Ammon's horn (tissue), 1 donor: ENCODE results near the gene PHKG2.

Experiments used
- DNase-seq: peaks from one replicate; pipeline ENCODE4 v3.0.0-alpha.2; 2016; ENCODE audit warnings: low spot score

The PHKG2 gene

DNA sequence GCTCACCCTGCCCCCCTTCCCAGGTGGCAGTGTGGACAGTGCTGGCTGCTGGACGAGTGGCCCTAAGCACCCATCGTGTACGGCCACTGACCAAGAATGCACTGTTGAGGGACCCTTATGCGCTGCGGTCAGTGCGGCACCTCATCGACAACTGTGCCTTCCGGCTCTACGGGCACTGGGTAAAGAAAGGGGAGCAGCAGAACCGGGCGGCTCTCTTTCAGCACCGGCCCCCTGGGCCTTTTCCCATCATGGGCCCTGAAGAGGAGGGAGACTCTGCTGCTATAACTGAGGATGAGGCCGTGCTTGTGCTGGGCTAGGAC, 8.5 kb downstream of the PHKG2 start:
- DNase-seq = no peak

DNA sequence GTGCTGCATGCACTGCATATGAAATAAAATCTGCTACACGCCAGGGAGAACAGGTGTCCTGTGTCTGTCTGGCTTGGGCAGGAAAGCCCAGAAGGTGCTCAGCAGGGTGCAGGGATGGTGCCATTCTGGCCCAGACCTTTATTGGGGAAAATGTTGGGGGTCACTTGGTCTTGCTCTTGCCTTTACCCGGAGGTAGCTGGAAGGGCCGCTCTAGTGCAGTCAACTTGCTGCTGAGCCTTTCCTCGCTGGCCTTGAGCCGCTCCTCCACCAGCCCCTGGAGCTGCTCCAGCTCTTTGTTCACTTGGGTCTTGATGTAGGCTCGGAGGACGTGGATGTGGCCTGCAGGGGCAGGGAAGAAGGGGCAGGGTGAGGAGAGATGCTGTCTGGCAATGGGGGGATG, 9.1 kb downstream of the PHKG2 start:
- no peak for DNase-seq

DNA sequence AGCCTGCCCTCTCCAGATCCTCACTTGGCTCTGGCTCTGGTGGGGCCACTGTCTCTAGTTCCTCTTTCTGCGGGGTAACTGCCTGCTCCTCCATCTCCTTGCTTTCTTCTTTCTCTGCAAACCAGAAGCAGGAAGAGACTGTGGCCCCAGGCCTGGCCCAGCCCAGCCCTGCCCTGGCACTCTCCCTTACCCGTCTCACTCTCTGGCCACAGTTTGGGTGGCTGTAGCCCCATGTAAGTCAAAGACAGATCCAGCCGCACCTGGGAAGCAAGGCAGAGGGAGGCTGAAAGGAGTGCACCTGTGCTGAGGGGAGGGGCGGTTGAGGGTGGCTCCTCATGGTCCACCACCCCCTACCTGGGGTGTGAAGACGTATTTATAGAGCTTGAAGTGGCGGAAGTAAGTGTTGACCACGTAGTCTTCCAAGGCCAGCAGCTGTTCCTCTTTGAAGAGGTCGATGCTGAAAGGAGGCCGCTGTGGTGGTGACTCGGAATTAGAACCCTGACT, 10.8 kb downstream of the PHKG2 start:
- DNase-seq = peak; percentile 59

DNA sequence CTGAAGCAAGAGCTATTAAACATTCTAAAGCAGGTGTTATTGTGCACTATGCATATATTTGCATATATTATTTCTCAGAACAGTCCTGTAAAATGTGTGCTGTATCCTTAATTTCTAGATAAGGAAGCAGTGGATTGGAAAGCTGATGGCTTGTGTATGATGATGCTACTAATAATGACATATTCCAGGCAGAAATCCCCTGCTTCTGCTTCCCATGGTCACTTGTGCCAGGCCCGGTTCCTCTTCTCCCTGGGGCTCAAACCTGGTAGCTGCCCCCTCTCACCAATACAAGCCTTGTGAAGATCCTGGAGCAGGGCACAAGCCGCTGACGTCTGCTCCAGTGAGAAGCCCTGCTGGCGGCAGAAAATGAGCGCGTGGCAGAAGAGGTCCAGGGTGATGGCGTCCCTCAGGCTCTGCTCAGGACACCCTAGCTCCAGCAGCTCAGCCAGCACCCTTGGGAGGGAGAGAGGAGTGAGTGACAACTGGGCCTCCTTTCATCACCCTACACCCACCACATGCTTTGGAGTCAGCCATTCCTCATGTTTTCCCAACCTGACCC, 11.9 kb downstream of the PHKG2 start:
- no peak for DNase-seq

DNA sequence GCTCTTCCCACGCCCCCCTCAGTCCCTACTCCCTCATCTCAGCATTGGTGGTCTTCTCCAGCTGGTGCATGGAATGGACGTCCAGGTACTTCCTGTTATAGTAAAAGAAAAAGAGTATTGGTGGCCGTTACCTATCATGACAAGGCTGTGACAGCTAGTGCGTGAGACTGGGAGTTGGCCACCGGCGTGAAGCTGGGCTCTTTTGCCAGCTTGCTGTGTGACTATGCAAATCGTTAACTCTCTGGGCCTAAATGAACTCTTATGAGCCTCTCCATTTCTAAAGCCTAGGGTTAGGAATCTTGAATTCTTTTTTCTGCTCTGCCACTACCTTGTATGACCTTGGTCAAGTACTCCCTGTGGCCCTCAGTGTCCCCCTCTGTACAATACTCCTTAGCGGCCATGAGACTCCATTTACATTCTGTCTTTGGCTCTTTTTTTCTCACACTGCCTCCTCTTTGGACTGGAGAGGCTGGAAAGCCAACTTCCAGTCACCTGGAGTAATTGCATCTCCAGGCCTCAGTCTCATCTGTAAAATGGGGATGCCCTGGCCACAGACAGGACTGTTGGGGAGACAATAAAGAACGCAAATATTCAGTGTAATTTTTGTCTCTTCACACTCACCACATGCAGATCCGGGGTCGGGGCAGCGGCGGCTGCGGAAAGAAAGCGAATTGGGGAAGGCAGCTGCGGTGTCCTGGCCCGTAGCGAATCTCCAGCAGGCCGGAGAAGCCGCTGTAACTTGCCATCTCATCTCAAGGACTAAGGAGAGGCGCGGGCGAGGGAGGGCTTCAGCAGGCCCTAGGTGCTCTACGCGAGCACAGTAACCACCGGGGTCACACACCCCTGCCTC, 12.6 kb downstream of the PHKG2 start:
- DNase-seq = no peak

DNA sequence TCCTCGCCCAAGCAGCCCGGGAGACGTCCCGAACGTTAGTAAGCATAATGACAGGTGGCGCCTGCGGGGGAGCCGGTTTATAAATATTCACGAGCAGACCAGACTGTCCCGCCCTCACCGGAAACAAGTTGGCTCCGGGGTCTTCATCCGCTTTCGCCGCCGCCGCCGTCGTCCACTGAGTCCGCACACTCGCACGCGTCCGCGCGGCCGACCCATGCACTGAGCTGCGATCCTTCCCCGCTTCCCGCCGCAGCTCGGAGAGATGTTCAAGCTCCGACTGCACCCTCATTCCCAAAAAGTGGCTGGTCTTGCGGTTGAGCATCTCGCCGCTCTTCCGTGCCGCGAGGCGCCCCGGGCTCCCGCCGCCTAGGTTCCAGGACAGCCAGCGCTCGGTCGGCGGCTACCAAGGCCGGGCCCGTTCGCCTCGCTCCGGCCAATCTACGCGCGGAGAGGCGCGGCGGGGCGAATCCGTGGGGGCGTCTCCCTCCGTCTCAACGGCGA, 13.3 kb downstream of the PHKG2 start:
- no peak for DNase-seq

DNA sequence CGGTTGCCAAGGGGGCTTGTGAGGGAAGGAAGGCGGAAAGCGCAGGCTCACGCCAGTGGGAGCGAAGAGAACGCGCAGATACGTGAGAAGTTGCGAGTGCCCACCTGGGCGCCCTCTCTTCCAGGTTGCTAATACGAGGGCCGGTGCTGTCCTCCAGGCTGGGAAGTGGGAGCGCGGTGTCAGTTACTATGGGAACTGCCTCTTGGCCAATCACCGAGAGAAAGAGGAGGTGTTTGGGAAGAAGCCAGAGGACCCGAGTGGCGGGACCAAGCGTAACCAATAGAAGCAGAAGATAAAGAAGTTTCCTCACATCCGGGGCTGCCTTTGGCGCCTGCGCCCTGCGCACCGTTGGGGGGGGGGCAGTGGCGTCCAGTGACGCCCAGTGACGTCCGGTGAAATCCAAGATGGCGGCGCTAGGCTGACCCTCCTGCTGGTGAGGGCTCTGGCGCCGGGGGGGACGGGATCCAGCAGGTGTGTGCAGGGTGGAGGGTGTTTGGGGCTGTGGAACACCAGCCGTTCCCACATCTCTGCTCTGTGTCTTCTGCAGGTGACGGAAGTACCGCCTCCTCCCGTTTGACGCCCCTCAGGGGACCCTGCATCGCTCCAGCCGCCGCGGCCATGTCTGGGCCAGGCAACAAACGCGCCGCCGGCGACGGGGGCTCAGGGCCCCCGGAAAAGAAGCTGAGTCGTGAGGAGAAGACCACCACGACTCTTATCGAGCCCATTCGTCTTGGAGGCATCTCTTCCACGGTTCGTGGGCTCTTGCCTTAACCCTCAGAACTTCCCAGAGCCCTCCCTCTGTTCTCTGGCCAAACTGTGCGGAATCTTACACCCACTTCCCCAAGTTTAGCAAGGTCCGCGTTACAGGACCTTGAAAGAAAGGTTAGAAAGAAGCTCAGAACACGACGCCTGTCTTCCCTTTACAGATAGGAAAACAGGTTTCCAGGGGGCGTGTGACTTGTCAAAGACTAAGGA, 14.0 kb downstream of the PHKG2 start, which contains the start of the genes CFAP119 and RNF40:
CFAP119 (minus strand) TSS at position 135 of the 975 bp plus-strand sequence. CDS start 314 bp downstream, outside the sequence.
RNF40 (plus strand) TSS at position 395 of the 975 bp plus-strand sequence; CDS start at position 619, 224 bp downstream.
- peak; percentile 98 for DNase-seq

DNA sequence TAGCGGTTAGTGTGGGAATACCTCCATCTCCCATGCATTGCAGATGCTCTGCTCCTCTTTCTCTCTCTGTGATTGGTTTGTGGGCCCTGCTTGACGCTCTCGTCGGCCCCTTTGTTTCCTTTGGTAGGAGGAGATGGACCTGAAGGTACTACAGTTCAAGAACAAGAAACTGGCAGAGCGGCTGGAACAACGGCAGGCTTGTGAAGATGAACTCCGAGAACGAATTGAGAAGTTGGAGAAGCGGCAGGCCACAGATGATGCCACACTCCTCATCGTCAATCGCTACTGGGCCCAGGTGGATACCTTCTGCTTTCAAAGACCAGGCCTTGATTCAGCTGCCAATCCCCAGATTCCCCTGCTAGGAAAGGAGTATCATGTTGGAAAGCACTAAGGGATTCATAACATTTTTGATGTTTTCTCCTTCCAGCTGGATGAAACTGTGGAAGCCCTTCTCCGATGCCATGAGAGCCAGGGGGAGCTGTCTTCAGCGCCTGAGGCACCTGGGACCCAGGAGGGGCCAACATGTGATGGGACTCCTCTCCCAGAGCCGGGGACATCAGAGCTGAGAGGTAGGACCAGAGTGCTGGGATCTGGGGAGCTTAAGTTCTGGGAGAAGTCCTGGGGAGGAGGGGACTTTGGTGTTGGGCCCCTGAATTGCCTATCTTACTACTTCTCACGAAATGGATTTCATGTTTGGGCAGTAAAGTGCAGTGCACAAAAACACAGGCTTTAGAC, 14.9 kb downstream of the PHKG2 start:
- no peak for DNase-seq

DNA sequence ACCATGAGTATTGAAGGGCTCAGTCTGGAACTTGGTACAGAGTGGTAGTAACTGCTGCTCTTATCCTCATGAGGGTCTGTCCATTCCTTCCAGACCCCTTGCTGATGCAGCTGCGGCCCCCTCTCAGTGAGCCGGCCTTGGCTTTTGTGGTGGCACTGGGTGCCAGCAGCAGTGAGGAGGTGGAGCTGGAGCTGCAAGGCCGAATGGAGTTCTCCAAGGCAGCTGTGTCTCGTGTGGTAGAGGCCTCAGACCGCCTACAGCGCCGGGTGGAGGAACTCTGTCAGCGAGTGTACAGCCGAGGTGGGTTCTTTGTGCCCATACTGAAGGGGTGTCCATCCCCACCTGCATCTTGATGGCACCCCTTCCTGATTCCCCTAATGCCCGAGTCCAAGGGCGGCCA, 15.9 kb downstream of the PHKG2 start:
- DNase-seq = no peak

DNA sequence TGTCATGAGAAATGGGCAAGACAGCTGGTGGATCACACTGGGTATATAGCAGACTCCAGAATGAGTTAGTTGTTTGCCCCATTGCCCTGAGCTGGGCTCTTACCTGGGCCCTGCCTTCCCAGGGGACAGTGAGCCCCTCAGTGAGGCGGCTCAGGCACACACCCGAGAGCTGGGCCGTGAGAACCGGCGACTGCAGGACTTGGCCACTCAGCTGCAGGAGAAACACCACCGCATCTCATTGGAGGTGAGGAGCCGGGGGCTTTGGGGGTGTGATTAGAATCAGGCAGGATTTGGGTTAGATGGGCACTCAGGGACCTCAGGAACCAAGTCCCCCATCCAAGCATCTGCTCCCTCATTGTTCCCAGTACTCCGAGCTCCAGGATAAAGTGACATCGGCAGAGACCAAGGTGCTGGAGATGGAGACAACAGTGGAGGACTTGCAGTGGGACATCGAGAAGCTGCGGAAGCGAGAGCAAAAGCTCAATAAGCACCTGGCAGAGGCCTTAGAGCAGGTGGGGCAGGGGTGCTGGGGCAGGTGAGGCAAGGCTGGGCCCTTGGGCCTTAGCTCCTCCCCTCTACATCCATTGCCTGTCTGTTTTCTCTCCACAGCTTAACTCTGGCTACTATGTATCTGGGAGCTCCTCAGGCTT, 16.7 kb downstream of the PHKG2 start:
- DNase-seq = no peak

DNA sequence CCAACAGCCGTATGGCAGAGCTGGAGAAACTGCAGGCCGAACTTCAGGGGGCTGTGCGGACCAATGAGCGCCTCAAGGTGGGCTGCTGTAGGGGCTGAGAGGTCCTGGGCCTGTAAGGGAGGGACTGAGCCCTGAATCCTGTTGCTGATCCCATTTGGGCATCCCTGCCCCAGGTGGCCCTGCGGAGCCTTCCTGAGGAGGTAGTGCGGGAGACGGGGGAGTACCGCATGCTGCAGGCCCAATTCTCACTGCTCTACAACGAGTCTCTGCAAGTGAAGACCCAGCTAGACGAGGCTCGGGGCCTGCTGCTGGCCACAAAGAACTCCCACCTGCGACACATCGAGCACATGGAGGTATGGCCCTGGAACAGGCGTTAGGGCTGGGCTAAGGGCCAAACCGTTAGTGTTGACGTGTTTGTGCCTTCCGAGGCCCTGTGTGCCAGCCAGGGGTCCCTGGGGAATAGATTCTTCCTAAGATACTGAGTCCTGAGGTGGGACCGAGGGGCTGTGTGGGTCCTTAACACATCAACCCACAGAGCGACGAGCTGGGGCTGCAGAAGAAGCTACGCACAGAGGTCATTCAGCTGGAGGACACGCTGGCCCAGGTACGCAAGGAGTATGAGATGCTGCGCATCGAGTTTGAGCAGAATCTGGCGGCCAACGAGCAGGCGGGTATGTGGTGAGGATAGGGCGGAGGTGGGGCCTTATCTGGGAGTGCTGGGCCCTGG, 18.1 kb downstream of the PHKG2 start:
- DNase-seq = no peak

DNA sequence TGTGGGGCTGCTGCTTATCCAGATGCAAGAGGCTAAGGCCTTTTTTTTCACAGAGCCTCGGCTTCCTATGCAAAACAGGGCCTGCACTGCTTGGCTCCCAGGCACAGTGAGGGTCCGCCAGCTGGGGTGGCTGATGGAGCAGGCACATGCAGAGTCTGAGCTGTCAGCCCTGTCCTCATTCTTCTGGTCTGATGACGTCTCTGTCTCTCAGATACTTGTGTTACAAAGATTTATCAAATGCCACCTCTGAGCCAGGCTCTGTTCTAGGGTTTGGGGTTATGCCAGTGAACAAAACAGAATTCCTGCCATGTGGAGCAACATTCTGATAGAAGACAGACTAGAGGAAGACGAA, 18.7 kb downstream of the PHKG2 start:
- DNase-seq = no peak

DNA sequence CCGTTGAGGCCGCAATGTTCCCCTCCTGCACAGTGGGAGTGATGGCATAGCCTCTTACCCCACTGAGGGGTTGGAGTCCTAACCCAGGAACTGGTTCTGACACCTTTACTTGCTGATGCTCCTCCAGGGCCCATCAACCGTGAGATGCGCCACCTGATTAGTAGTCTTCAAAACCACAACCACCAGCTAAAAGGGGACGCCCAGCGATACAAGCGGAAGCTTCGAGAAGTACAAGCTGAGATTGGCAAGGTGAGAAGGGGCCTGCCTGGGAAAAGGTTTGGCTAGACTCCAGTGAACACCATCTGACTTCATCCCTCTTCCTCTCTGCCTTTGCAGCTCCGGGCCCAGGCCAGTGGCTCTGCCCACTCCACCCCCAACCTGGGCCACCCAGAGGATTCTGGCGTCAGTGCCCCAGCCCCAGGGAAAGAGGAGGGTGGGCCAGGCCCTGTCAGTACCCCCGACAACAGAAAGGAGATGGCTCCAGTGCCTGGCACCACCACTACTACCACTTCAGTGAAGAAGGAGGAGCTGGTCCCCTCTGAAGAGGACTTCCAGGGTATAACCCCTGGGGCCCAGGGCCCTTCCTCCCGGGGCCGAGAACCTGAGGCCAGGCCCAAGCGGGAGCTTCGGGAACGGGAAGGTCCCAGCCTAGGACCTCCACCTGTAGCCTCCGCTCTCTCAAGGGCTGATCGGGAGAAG, 19.7 kb downstream of the PHKG2 start:
- DNase-seq = no peak

DNA sequence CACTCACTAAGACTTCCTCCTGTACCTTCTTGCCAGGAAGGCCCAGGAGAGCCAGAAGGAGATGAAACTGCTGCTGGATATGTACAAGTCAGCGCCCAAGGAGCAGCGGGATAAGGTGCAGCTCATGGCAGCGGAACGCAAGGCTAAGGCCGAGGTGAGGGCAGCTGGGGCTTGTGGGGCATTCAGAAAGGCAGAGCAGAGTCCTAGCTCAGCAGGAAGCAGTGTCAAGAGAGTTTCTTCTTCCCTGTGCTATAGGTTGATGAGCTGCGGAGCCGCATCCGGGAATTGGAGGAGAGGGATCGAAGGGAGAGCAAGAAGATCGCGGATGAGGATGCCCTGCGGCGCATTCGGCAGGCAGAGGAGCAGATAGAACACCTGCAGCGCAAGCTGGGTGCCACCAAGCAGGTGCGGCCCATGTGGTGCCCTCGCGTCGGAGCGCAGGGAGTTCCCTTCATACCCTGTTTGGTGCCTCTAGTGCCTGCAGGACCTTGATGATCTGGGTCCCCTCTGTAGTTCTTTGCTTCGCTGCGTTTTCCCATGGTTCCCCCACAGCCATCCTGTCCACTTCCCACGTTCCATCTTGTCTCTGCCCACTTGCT, 20.5 kb downstream of the PHKG2 start:
- DNase-seq = no peak

DNA sequence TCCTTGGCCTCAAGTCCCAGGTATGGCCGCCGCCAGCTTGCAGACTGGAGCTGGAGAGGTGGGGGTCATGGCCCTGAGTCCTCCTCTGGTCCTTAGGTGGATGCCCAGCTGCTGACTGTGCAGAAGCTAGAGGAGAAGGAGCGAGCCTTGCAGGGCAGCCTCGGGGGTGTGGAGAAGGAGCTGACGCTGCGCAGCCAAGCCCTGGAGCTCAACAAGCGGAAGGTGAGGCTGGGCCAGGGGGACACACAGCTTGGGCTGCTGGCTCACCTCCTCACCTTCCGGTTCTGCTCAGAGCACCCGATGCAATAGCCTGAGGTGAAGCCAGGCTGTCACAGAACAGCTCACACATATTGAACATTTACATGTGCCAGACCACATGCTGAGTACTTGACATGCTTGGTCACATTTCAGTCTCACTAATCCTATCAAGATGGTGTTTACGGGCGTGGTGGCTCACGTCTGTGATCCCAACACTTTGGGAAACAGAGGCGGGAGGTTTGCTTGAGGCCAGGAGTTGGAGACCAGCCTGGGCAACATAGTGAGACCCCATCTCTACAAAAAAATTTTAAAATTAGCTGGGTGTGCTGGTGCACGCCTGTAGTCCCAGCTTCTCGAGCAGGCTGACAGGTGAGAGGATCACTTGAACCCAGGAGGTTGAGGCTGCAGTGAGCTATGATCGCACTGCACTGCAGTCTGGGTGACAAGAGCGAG, 21.3 kb downstream of the PHKG2 start:
- DNase-seq = no peak

DNA sequence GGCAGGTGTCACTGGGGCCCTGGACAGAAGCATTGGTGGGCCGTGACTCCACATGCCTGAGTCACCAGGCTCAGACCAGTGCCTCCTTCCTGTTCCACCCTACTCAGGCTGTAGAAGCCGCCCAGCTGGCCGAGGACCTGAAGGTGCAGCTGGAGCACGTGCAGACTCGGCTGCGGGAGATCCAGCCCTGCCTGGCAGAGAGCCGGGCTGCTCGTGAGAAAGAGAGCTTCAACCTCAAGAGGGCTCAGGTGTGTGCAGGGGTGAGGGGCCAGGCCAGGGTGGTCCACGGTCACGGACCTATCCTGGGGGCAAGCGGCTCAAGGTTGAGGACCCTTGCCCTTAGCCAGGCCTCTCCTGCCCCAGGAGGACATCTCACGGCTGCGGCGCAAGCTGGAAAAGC, 23.5 kb downstream of the PHKG2 start:
- no peak for DNase-seq

DNA sequence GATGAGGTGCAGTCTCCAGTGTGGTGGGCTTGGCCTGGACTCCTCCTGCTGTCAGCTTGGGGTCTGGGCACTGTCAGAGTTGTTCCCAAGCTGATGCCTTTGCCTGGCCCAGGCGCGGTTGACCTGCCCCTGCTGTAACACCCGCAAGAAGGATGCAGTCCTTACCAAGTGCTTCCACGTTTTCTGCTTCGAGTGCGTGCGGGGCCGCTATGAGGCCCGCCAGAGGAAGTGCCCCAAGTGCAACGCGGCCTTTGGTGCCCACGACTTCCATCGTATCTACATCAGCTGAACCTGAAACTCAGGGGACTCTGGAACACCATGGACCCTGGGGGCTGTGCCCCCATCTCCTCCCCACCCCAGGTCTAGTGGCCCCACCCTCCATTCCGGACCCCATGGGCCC, 25.6 kb downstream of the PHKG2 start:
- no peak for DNase-seq

DNA sequence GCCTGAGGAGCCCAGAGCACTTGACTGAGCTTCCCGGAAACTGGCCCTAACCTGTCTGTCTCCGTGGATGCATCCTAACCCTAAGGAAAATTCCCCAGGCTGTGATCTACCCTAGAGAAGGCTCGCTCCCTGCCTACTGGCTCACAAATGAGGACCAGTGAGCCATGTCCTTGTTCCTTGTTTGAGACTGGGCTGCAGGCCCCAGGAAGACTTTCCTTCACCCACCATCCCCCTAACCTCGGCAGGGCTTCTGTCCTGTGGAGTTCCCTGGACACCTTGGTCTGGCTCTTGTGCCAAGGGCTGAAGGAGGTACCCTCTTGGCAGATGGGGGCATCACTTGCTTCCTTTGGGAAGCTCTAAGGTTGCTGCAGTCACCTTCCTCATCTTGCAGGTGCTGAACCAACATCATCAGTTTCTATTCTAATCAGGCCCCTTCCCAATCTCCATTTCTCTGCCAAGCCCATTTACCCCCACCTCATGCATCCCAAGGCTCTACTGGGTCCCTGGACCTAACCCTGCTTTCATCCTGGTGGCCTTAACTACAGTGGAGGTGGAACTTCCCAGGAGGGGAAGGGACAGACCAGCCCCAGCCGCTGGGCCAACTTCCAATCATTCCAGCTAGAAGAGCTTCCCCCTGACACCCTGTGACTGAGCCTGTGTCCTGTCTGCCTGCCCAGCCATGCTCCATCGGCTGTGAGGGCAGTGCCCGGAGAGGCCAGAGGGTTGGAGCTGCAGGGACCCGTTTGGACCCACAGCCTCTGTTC, 26.3 kb downstream of the PHKG2 start:
- no peak for DNase-seq
